HG02623 (cell line): ENCODE data around the gene SF3A1.

Experiments
- ATAC-seq: cut with Tn5 transposase; IDR thresholded peaks from one replicate; pipeline ENCODE4 v1.9.1; 2021; ENCODE audit warnings: moderate library complexity; ENCODE audit not compliant: unreplicated experiment

SF3A1 gene

DNA sequence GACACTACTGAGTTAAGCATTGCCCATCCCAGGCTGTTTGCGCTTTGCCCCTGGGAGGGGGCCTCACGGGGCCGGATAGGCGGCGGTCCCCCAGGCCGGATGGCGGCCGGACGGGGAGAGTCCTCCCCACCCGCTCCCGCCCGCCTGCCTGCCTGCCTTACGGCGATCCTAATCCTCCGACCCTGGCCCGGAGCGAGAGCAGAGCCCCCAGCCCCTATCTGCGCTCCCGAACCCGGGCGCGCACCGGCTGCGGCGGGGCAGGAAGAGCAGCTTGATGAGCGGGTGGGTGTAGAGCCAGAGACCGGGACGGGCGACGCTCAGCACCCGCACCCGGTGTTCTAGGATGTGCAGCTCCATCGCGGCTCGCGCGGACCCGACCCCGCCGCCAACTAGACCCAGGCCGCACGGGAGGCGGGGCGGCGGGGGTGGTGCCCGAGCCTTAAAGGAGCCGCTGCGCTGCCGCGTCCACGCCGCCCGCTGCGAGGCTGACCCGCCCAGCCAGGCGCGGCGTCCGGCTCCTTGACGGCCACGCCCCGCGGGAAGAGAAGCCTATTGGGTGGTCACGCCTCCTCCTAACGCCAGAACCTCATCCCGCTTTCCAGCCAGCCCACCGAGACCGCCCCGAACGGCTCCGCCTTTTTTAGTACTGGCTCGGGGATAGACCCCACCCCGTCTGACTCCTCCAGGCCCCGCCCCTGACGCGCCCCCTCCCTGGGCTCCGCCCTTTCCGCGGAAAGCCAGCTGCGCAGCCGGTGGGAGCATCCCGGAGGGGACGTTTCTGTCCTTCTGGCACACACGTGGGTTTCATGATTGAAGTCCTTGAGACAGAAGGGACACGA is 67.3 kb downstream of the SF3A1 start, which contains the start of gene CASTOR1:
Gene CASTOR1, minus strand, starts transcription at position 365 of the 839 bp plus-strand sequence. Its CDS starts 8 bp downstream, at position 357.
- peak; percentile 72 for ATAC-seq

DNA sequence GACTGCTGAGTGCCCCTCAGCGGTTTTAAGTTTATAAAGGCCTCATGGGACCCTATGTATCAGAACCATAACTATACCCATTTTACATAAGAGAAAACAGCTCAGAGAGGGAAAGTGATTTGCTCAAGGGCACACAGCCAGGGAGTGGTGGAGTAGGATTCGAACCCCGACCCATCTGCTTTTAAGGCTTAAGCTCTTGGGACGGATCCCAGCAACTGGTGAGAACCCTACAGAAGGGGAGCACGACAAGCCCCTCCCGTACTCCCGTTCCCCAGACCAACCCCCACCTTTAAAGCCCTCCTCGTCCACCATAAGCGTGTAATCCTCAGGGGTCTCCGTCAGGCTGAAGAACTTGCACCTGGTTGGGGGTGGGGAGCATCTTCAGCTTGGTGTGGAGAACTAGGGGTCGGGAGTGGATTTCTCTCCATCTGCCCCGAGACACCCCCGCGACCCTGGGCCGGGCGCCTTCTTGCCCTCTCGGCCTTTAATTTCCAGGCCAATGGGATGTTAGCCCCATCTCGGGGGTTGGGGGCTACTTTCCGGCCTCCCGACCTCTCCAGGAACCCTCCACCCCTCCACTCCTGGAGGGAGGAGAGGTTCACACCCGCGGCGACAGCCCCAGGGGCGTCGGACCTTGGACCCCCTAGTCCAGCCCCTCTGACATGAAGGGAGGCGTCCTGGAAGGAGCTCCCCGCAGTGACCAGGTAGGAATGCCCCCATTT is 68.1 kb downstream of the SF3A1 start:
- ATAC-seq = no peak

DNA sequence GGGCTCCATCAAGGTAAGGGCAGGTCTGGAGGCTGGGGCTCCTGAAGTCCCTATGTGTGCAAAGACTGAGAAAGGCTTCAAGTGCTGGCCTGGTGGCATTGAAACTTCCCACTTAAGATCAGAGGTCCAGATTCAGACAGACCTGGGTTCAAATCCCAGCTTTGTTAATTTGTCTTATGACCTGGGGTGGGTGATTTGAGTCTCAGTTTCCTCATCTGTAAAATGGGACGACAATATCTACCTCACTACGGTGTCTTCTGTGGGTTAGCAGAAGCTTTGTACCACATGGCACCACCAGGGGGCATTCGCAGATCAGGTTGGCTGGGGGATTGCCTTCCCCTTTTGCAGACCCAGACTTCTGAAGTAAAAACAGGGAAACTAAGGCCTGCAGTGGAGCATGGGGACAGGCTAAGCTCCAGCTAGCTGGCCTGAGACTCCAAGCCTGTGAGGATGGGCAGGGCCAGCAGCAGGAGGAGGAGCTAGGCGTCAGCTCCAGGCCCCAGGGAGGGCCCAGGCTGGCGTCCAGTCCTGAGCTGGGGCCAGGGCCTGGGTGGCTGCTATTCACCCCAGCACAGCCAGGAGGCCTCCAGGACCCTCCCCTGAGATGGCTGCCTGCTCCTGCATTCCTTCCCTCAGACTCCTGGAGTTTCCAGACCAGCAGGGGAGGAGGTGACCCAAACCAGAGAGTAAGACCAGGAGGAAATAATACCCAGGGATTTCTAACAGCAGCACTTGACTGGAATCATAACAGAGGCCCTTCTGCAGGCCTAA is 68.9 kb downstream of the SF3A1 start:
- ATAC-seq = no peak

DNA sequence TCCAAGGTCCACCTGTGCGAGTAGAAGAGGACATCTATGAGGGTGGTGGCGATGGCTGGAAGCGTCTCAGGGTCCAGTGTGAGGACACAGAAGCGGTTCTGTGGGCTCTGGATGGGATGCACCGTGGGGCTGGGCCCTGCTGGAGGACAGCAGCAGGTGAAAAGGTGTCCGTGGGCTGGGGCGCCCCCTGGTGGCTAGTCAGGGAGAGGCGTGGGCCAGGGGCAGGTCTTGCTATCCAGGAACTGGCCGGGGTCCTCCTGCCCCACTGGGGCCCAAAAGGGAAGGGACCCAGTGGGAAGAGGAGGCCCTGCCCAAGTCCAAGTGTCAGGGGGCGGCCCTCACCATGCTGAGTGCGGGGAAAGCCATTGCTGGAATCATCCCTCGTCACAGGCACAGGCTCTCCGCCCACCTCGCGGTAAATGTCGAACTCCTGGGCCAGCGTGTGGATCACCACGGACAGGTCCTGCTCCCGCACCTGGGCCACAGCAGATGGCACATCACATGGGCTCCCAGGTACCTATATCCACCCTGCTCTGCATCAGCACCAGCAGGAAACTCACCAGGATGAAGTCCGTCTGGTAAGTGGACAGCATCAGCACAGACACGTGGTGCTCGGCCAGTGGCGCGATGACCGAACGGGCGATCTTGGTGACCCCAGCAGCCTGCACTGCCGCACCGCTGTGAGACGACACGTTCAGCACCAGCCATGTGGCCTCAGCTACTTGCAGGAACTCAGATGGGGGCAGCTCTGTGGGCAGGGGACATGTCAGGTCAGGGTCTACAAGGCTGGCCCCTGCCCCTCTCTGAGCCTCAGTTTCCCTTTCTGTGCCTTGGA is 69.7 kb downstream of the SF3A1 start:
- no peak for ATAC-seq

DNA sequence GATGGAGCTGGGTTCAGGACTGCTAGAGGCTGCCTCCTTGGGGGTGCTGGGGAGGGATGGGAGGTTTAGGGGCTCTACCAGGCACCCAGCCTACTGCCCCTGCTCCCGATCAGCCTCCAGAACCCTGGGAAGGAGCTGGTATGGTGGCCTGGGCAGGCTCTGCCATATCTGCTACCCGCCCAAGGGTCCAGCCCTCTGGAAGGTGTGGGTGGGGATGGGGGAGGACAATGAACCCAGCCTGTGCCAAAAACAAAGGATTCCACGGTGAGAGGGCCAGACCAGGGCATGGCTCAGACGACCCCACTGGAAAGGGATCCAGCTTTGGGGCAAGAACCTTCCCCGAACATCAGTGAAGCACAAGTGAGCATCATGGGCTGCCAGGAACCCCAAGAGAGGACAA is 70.4 kb downstream of the SF3A1 start:
- ATAC-seq = no peak

DNA sequence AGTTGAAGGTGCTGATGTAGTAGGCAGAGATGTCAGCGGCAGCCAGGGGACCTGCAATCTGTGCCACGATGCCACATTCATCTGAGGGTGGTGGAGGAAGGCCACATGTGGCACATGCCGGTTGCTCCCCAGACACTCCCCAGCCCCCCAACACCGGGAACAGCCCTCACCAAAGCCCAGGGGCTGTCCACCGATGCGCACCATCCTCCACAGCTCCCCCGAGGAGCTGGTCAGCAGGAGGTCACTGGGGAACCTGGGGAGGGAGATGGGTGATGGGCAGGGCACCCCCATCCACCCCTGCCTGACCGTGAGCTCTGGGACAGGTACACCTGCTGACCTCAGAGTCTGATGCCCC is 70.9 kb downstream of the SF3A1 start:
- no peak for ATAC-seq

DNA sequence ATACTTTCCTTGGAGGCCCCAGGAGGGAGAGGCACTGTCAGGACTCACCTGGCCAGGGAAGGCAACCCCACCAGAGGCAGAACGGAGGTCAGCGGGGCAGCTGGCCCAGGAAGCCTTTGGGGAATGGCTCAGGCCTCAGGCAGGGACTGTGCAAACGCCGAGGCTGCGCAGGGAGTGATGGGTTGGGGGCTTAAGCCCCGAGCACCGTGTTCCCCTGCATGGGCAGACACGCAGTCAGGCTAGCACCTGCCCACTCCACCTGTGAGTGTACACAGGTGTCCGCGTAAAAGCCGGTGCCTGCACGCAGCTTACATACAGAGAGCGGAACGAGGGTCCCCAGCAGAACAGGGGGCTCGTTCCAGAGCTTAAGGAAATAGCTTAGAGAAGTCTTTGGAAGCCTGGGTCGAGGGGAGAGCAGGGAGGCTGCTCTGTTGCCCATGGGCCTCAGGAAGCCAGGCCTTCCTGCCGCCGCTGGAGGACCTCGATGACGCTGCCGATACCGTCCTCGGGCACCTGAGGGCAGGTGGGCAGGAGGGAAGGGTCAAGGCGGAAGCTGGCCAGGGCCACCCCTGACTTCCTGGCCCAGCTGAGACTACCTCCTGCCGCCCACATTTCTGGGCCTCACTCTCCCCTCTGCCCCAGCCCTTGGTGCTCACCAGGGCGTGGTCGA is 71.4 kb downstream of the SF3A1 start:
- ATAC-seq = no peak

DNA sequence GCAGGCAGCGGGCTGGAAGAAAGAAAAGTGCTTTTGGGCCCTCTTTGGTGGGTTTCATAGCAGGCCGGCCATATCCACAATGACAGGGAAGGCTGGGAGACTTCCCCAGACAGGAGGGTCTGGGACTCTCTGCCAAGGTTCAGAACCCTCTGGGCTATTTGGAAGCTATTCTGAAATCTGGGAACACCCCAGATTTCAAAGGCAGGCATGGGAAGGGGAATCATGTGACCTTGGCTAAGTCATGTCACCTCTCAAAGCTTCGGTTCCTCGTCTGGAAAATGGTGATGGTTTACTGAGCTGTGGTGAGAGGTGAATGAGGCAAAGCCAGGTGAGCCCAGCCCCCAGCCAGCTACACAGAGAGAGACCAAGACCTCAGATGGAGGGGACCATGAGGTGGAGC is 72.0 kb downstream of the SF3A1 start:
- ATAC-seq = no peak

DNA sequence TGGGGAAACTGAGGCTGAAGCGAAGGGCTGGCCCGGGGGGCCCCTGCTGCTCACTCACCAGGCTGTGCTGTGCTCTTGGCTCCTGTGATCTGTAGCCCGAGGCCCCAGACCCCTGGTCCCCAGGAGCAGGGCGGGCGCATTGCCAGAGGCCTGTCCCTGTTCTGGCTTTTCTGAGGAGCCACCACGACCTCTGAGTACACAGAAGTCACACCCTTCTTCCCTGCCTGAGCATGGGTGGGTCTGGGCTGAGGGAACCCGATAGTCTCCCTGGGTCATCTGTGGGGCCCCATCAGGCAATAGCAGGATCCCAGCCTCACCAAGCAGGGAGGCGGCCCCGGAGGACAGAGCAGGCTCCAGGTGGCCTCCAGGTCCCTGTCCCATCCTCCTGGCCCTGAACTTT is 72.5 kb downstream of the SF3A1 start:
- ATAC-seq = no peak

DNA sequence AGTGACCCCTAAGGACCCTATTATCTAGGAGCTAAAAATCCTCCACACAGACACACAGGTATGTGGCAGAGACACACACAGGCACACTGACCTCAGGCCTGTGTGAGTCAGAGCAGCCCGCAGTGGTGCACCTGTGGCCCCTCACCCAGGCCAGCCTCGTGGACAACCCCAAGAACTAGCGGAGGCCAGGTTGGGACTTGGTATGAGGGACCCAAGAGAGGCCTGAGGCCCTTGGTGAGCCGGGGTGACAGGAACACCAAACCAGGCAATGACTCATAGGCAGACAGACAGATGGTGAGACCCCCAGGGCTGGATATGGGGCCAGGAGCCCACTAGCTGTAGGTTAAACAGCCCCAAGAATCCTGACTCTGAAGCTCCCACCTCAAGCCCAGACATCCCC is 73.4 kb downstream of the SF3A1 start:
- ATAC-seq = no peak

DNA sequence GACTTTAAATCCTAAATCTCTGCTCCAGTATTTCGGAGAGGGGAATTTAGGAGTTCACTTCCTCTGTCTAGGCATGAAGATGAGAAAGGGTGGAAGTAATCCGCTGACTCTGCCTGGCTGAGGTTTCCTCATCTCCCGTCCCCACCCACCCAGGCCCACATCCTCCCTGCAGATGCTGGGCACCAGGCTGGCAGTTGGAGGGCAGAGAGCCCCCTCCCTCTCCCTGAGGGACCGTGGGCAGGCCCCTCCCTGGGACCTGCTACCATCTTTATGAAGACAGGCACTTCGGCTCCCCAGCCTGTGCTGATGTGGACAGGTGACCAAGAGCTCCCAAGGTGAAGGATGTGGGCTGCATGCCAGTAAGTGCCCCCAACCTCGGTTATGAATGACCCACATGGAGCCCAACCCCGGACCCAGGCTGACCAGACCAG is 74.1 kb downstream of the SF3A1 start:
- no peak for ATAC-seq
